Fibroblast of mammary gland (primary cell): ENCODE data around the gene ZC3H4.

ENCODE experiments used
- DNase-seq: peaks from one replicate; pipeline ENCODE4 v3.0.0-alpha.2; 2010; ENCODE audit warnings: low read depth
- H3K4me3 ChIP-seq: 2 replicates; pipeline ENCODE4 v1.5.1; 2011; ENCODE audit warnings: low read depth, mild to moderate bottlenecking, low read length, moderate library complexity; ENCODE audit not compliant: control insufficient read depth
- TF ChIP-seq, protein P1 (sequence below): conservative IDR thresholded peaks from 2 replicates; pipeline ENCODE4 v1.5.1; 2011; ENCODE audit warnings: low read depth, low read length, inconsistent platforms; ENCODE audit not compliant: control insufficient read depth, insufficient read depth

Gene ZC3H4

DNA sequence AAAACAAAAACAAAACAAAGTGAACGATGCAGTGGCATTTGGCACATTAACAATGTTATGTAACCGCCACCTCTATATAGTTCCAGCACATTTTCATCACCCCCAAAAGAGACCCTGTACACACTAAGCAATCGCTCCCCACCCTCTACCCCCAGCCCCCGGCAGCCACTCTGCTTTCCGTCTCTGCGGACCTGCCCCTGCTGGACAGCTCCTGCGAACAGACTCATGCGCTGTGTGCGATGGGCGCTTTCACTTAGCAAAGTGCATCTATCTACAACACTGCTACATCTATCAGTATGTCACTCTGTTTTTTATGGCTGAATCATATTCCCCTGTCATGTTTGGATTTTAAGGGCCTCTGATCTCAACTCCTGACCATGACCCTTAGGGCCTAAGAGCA, 40.0 kb downstream of the ZC3H4 start:
- TF ChIP-seq, protein P1, sequence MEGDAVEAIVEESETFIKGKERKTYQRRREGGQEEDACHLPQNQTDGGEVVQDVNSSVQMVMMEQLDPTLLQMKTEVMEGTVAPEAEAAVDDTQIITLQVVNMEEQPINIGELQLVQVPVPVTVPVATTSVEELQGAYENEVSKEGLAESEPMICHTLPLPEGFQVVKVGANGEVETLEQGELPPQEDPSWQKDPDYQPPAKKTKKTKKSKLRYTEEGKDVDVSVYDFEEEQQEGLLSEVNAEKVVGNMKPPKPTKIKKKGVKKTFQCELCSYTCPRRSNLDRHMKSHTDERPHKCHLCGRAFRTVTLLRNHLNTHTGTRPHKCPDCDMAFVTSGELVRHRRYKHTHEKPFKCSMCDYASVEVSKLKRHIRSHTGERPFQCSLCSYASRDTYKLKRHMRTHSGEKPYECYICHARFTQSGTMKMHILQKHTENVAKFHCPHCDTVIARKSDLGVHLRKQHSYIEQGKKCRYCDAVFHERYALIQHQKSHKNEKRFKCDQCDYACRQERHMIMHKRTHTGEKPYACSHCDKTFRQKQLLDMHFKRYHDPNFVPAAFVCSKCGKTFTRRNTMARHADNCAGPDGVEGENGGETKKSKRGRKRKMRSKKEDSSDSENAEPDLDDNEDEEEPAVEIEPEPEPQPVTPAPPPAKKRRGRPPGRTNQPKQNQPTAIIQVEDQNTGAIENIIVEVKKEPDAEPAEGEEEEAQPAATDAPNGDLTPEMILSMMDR: no peak
- no peak for DNase-seq

DNA sequence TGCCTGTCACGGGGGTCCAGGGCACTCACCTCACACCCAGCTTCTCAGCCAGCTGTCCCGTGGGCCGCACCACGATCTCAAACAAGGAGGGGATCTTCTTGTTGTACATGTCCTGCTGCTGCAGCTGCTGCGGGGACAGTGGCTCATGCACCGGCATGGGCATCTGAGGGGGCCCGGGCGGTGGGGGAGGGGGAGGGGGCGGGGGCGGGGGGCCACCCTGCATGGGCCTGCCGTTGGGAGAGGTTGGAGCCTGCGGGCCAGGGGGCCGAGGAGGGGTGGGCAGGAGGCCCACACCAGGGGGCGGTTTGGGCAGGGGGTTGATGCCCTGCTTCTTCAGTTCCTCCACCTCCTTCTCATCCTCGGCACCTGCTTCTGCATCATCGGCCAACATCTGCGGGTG, 41.3 kb downstream of the ZC3H4 start:
- H3K4me3 ChIP-seq: no peak overlapping the region
- DNase-seq: no peak
- TF ChIP-seq, protein P1: no peak

More for the DNA sequence above, 40.0 kb downstream of the ZC3H4 start:
- no peak overlapping the region for H3K4me3 ChIP-seq

DNA sequence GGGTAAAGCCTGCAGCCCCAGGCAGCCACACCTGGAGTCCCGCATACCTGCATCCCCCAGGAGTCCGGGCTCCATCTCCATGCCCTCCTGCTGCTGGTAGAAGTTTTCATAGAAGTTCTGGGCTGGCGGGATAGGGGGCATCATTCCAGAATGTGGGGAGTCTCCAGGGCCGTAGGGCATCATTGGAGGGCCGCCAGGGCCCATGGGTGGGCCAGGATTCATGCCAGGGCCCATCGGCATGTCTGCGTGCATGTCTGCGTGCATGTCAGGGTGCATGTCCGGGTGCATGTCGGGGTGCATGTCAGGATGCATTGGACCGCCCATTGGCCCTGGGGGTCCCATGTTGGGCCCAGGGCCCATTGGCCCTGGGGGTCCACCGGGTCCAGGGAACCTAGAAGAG, 41.8 kb downstream of the ZC3H4 start:
- H3K4me3 ChIP-seq: no peak overlapping the region
- TF ChIP-seq, protein P1: no peak
- DNase-seq: no peak

DNA sequence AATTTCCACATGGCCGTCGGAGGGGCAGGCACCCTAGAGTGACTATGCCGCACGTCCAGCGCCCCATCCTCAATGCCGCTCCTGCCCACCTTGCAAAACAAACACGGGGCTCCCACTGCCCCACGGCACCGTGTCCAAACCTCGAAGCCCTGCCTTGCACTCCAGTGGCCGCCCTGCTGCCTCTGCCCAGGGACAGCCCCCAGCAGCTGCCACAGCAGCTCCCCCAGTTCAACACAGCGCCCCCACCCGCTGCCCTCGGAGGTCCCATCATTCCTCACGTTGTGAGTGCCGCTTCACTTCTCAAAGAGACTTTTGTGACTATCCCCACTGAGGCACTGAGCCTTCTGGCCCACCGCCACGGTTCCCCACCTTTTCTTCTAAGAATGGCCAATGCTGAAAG, 42.8 kb downstream of the ZC3H4 start:
- TF ChIP-seq, protein P1: no peak
- DNase-seq: no peak
- H3K4me3 ChIP-seq: no peak overlapping the region

DNA sequence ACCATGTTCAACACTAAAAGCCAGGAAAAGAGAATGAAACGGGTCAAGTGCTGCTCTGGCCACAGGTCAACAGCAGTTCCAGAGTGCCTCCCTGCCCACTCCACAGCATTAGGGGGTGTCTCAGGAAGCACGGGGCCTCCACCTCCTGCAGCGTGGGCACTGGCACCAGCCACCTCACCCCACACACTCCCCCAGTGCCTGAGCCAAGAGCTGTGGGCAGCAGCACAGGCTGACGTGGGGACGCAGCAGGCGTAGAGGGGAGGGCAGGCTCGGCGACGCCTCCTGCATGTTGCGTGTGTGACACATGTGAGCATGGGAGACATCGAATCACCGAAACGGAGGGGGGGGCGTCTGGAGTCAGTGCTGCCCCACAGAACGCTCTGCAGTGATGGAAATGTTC, 43.8 kb downstream of the ZC3H4 start:
- DNase-seq: no peak
- TF ChIP-seq, protein P1: no peak
- no peak overlapping the region for H3K4me3 ChIP-seq

DNA sequence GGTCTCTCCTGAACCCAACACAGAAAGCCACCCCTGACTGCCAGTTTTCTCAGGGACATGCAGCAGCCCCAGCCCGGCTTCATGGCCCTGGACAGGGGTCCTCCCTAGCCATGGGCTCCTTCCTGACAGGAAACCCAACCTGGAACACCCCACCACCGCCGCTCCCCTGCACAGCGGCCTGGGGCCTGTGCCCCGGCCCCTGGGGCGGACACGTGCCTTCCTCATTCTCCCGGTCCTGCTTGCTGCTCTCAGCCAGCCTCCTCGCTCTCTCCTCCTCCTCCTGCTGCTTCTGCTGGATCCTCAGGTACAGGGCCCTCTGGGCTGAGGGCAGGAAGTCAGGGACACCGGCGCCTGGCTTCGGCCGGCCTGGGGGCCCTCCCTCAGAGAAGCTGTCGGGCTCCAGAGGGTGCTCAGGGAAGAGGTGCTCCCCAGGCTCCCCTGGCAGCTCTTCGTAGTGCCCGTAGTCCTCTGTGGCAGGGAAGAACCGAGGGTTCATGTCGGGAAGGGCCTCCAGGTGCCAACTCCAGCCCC, 44.6 kb downstream of the ZC3H4 start:
- TF ChIP-seq, protein P1: no peak
- no peak for DNase-seq
- H3K4me3 ChIP-seq: no peak overlapping the region

DNA sequence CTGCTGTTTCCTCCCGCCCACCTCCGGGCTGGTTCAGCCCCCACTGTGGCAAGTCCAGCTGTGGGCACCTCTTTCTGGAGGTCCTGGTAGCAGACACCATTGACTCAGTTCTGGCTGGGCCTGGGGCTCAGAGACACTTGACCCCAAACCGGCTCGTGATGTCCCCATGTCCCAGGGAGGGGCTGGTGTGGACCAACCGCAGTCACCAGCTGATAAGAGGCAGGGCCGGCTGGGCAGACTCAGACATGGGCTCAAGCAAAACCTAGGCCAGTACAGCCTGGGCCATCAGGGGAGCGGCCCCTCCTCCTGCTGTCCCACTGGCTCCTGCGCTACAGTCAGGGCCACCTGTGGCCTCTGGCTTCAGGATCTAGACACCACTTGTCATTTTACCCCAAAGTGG, 45.3 kb downstream of the ZC3H4 start:
- DNase-seq: no peak
- TF ChIP-seq, protein P1: no peak

More for the DNA sequence above, 45.3 kb downstream of the ZC3H4 start:
- H3K4me3 ChIP-seq: no peak overlapping the region
